Measurements from ENCODE around the gene PHLDA1.

- TF ChIP-seq CTCF (conservative IDR thresholded peaks at IDR 0.05) (no peak), ZFX (IDR thresholded peaks at IDR 0.05) (no peak)
Observed at GRCh38 chr12:76069339-76069738, 37.8 kb upstream of the PHLDA1 start.
